ENCODE results near the gene POLR2A.

Gene POLR2A

GRCh38 chr17:7497228-7497627, 13.1 kb downstream of the POLR2A start:
- Histone ChIP-seq H2BK15ac (ENCODE audit: low read depth, poor library complexity, severe bottlenecking) (no peak overlapping the region), H3K4me3 (ENCODE audit: insufficient read depth in 1 of 2, low read depth in 1 of 2, low read length in 2 of 2) (no peak overlapping the region), H3K4ac (ENCODE audit: low read depth in 1 of 2, low read length in 2 of 2) (no peak overlapping the region), H3K4me1 (ENCODE audit: control insufficient read depth, insufficient read depth, low read depth, low read length) (no peaks in the 10 kb centered on the region), H2BK120ac (ENCODE audit: low read depth, low read length) (no peak overlapping the region), H3K27me3 (ENCODE audit: control insufficient read depth in 1 of 2, insufficient read depth in 1 of 2, low read length in 2 of 2) (no peaks in the 10 kb centered on the region), H2BK5ac (ENCODE audit: low read depth, low read length, poor library complexity, severe bottlenecking) (no peak overlapping the region), H3K79me1 (replicated peaks; ENCODE audit: low read length, poor library complexity, severe bottlenecking) (peaks cover 51% of the 10 kb centered on the region), H3K4me2 (ENCODE audit: low read length, poor library complexity, severe bottlenecking) (no peak overlapping the region), H3K36me3 (ENCODE audit: control insufficient read depth in 1 of 2, insufficient read depth in 2 of 2, low read depth in 1 of 2, low read length in 2 of 2) (peaks cover 61 to 78% of the 10 kb centered on the region in 2 experiments), H2AK5ac (ENCODE audit: low read length, severe bottlenecking) (no peak overlapping the region), H2BK12ac (ENCODE audit: low read length in 2 of 2) (no peak overlapping the region), H3K18ac (ENCODE audit: low read depth in 1 of 2, low read length in 2 of 2) (no peak overlapping the region), H3K14ac (ENCODE audit: low read length in 2 of 2) (no peak overlapping the region), H3K23ac (ENCODE audit: low read length in 2 of 2) (no peak overlapping the region), H3K9me3 (ENCODE audit: control insufficient read depth, low read length) (no peaks in the 10 kb centered on the region), H4K91ac (ENCODE audit: low read length) (no peak overlapping the region), H3K9ac (ENCODE audit: low read length) (no peak overlapping the region), H2AFZ (ENCODE audit: low read depth, low read length) (no peak overlapping the region), H4K8ac (ENCODE audit: low read length) (no peak overlapping the region), H3K27ac (ENCODE audit: low read length, poor library complexity, severe bottlenecking) (no peak overlapping the region)
- DNase-seq: no peak
- WGBS: 95% methylated on average over 10 of the region's 10 CpGs

- 94% methylated on average over 14 of the region's 14 CpGs for WGBS
- H2BK5ac ChIP-seq (ENCODE audit: low read depth, low read length, poor library complexity, severe bottlenecking): no peak overlapping the region
- peaks cover 65 to 80% of the 10 kb centered on the region in 2 experiments for H3K36me3 ChIP-seq (ENCODE audit: control insufficient read depth in 1 of 2, insufficient read depth in 2 of 2, low read depth in 1 of 2, low read length in 2 of 2)
- H3K79me1 ChIP-seq (replicated peaks; ENCODE audit: low read length, poor library complexity, severe bottlenecking): peaks cover 55% of the 10 kb centered on the region
- no peak overlapping the region for H3K4me3 ChIP-seq (ENCODE audit: insufficient read depth in 1 of 2, low read depth in 1 of 2, low read length in 2 of 2)
- no peak overlapping the region for H4K8ac ChIP-seq (ENCODE audit: low read length)
- H3K18ac ChIP-seq (ENCODE audit: low read depth in 1 of 2, low read length in 2 of 2): no peak overlapping the region
- H3K27ac ChIP-seq (ENCODE audit: low read length, poor library complexity, severe bottlenecking): no peak overlapping the region
- no peak overlapping the region for H2AFZ ChIP-seq (ENCODE audit: low read depth, low read length)
- no peaks in the 10 kb centered on the region for H3K4me1 ChIP-seq (ENCODE audit: control insufficient read depth, insufficient read depth, low read depth, low read length)
- no peak for DNase-seq
- H2BK15ac ChIP-seq (ENCODE audit: low read depth, poor library complexity, severe bottlenecking): no peak overlapping the region
- H2AK5ac ChIP-seq (ENCODE audit: low read length, severe bottlenecking): no peak overlapping the region
- no peak overlapping the region for H3K9ac ChIP-seq (ENCODE audit: low read length)
- no peaks in the 10 kb centered on the region for H3K9me3 ChIP-seq (ENCODE audit: control insufficient read depth, low read length)
- H2BK12ac ChIP-seq (ENCODE audit: low read length in 2 of 2): no peak overlapping the region
- no peak overlapping the region for H3K4ac ChIP-seq (ENCODE audit: low read depth in 1 of 2, low read length in 2 of 2)
- no peak overlapping the region for H2BK120ac ChIP-seq (ENCODE audit: low read depth, low read length)
- no peak overlapping the region for H3K4me2 ChIP-seq (ENCODE audit: low read length, poor library complexity, severe bottlenecking)
- H3K27me3 ChIP-seq (ENCODE audit: control insufficient read depth in 1 of 2, insufficient read depth in 1 of 2, low read length in 2 of 2): no peaks in the 10 kb centered on the region
- no peak overlapping the region for H3K23ac ChIP-seq (ENCODE audit: low read length in 2 of 2)
- H4K91ac ChIP-seq (ENCODE audit: low read length): no peak overlapping the region
- H3K14ac ChIP-seq (ENCODE audit: low read length in 2 of 2): no peak overlapping the region
Observed at GRCh38 chr17:7497636-7498035, 13.5 kb downstream of the POLR2A start.

DNA sequence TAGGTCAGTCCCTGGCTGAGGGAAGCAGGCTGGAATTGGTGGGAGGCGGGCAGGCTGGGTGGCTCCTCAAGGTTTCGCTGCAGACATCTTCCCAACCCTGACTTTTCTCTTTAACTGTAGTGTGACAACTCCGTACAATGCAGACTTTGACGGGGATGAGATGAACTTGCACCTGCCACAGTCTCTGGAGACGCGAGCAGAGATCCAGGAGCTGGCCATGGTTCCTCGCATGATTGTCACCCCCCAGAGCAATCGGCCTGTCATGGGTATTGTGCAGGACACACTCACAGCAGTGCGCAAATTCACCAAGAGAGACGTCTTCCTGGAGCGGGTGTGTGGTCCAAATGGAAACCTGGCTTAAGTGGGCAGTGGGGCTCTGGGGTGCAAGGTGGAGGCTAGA, 15.0 kb downstream of the POLR2A start:
- Histone ChIP-seq H2AK5ac (ENCODE audit: low read length, severe bottlenecking) (no peak overlapping the region), H4K8ac (ENCODE audit: low read length) (no peak overlapping the region), H3K4me2 (ENCODE audit: low read length, poor library complexity, severe bottlenecking) (no peak overlapping the region), H3K4me1 (ENCODE audit: control insufficient read depth, insufficient read depth, low read depth, low read length) (no peaks in the 10 kb centered on the region), H3K9me3 (ENCODE audit: control insufficient read depth, low read length) (no peaks in the 10 kb centered on the region), H3K79me1 (replicated peaks; ENCODE audit: low read length, poor library complexity, severe bottlenecking) (peaks cover 67% of the 10 kb centered on the region), H4K91ac (ENCODE audit: low read length) (no peak overlapping the region), H3K4me3 (ENCODE audit: insufficient read depth in 1 of 2, low read depth in 1 of 2, low read length in 2 of 2) (peak overlapping the region in 1 of 2 experiments; percentile 9), H3K9ac (ENCODE audit: low read length) (no peak overlapping the region), H2BK120ac (ENCODE audit: low read depth, low read length) (no peak overlapping the region), H2BK12ac (ENCODE audit: low read length in 2 of 2) (no peak overlapping the region), H2AFZ (ENCODE audit: low read depth, low read length) (no peak overlapping the region), H3K27me3 (ENCODE audit: control insufficient read depth in 1 of 2, insufficient read depth in 1 of 2, low read length in 2 of 2) (no peaks in the 10 kb centered on the region), H3K18ac (ENCODE audit: low read depth in 1 of 2, low read length in 2 of 2) (no peak overlapping the region), H3K14ac (ENCODE audit: low read length in 2 of 2) (no peak overlapping the region), H3K23ac (ENCODE audit: low read length in 2 of 2) (no peak overlapping the region), H2BK5ac (ENCODE audit: low read depth, low read length, poor library complexity, severe bottlenecking) (no peak overlapping the region), H3K36me3 (ENCODE audit: control insufficient read depth in 1 of 2, insufficient read depth in 2 of 2, low read depth in 1 of 2, low read length in 2 of 2) (peaks cover 81 to 84% of the 10 kb centered on the region in 2 experiments), H2BK15ac (ENCODE audit: low read depth, poor library complexity, severe bottlenecking) (no peak overlapping the region), H3K27ac (ENCODE audit: low read length, poor library complexity, severe bottlenecking) (no peak overlapping the region), H3K4ac (ENCODE audit: low read depth in 1 of 2, low read length in 2 of 2) (no peak overlapping the region)
- 89% methylated on average over 11 of the region's 11 CpGs for WGBS
- no peak for DNase-seq

DNA sequence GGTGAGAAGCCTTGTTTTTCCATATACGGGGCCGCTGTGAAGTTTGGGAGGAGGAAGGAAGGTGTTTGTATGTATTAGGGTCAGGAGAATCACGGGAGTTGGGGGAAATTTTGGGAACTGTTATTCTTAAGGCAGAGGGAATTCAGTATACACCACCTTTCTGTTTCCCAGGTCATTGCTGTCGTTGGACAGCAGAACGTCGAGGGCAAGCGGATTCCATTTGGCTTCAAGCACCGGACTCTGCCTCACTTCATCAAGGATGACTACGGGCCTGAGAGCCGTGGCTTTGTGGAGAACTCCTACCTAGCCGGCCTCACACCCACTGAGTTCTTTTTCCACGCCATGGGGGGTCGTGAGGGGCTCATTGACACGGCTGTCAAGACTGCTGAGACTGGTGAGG, 17.6 kb downstream of the POLR2A start:
- Histone ChIP-seq H2BK120ac (ENCODE audit: low read depth, low read length) (no peak overlapping the region), H2BK12ac (ENCODE audit: low read length in 2 of 2) (no peak overlapping the region), H3K23ac (ENCODE audit: low read length in 2 of 2) (no peak overlapping the region), H2BK15ac (ENCODE audit: low read depth, poor library complexity, severe bottlenecking) (no peak overlapping the region), H3K4me1 (ENCODE audit: control insufficient read depth, insufficient read depth, low read depth, low read length) (no peaks in the 10 kb centered on the region), H3K18ac (ENCODE audit: low read depth in 1 of 2, low read length in 2 of 2) (no peak overlapping the region), H3K79me1 (replicated peaks; ENCODE audit: low read length, poor library complexity, severe bottlenecking) (peaks cover 60% of the 10 kb centered on the region), H3K9me3 (ENCODE audit: control insufficient read depth, low read length) (no peaks in the 10 kb centered on the region), H3K14ac (ENCODE audit: low read length in 2 of 2) (no peak overlapping the region), H3K27me3 (ENCODE audit: control insufficient read depth in 1 of 2, insufficient read depth in 1 of 2, low read length in 2 of 2) (no peaks in the 10 kb centered on the region), H2AK5ac (ENCODE audit: low read length, severe bottlenecking) (no peak overlapping the region), H3K9ac (ENCODE audit: low read length) (no peak overlapping the region), H3K27ac (ENCODE audit: low read length, poor library complexity, severe bottlenecking) (no peak overlapping the region), H2BK5ac (ENCODE audit: low read depth, low read length, poor library complexity, severe bottlenecking) (no peak overlapping the region), H3K4me2 (ENCODE audit: low read length, poor library complexity, severe bottlenecking) (no peak overlapping the region), H4K91ac (ENCODE audit: low read length) (no peak overlapping the region), H4K8ac (ENCODE audit: low read length) (no peak overlapping the region), H2AFZ (ENCODE audit: low read depth, low read length) (no peak overlapping the region), H3K4ac (ENCODE audit: low read depth in 1 of 2, low read length in 2 of 2) (no peak overlapping the region), H3K36me3 (ENCODE audit: control insufficient read depth in 1 of 2, insufficient read depth in 2 of 2, low read depth in 1 of 2, low read length in 2 of 2) (peaks cover 80 to 95% of the 10 kb centered on the region in 2 experiments), H3K4me3 (ENCODE audit: insufficient read depth in 1 of 2, low read depth in 1 of 2, low read length in 2 of 2) (no peak overlapping the region)
- DNase-seq: no peak
- 89% methylated on average over 14 of the region's 14 CpGs for WGBS

Data from mesenchymal stem cell (in vitro differentiated cells and primary cell).